Activated CD8-positive, alpha-beta T cell treated with anti-CD3 and anti-CD28 coated beads for 36 hours (primary cell): ENCODE measurements around the gene WDR64. TPM values are rescaled to one million over a fixed set of nuclear protein-coding genes. Genes with fewer than 3 reads are reported as not detected.

Experiments
- ATAC-seq: fragments of 200-7000 bp; cut with Tn5 transposase; one replicate; pipeline ENCODE4 v1.10.0; 2021; ENCODE audit warnings: mild to moderate bottlenecking, moderate library complexity
- CTCF ChIA-PET: fragments of 350-600 bp; sonication (Branson Sonifier 250); formaldehyde crosslinking; loops from one replicate; lab custom pipeline; 2021; ENCODE audit warnings: antibody characterized with exemption; lab: Charles Lee
- POLR2A ChIA-PET: fragments of 350-600 bp; sonication (Branson Sonifier 250); formaldehyde crosslinking; loops from one replicate; lab custom pipeline; 2021; ENCODE audit warnings: antibody characterized with exemption; lab: Charles Lee
- DNase-seq: peaks from one replicate; pipeline ENCODE4 v3.0.0-alpha.2; 2020
- H3K27ac Mint-ChIP-seq: one replicate; pipeline ENCODE4 v1.8.0; 2021; ENCODE audit warnings: mild to moderate bottlenecking, mixed read lengths
- H3K27me3 Mint-ChIP-seq: one replicate; pipeline ENCODE4 v1.8.0; 2021; ENCODE audit warnings: mixed read lengths
- H3K36me3 Mint-ChIP-seq: one replicate; pipeline ENCODE4 v1.8.0; 2021; ENCODE audit warnings: low read depth, mixed read lengths
- H3K4me1 Mint-ChIP-seq: one replicate; pipeline ENCODE4 v1.8.0; 2021; ENCODE audit warnings: low read depth, mixed read lengths
- H3K4me3 Mint-ChIP-seq: one replicate; pipeline ENCODE4 v1.8.0; 2021; ENCODE audit warnings: mild to moderate bottlenecking, moderate library complexity, mixed read lengths
- H3K9me3 Mint-ChIP-seq: one replicate; pipeline ENCODE4 v1.8.0; 2021; ENCODE audit warnings: mixed read lengths
- CTCF ChIP-seq: fragments of 200-600 bp; IDR thresholded peaks from one replicate; pipeline ENCODE4 v1.8.0; 2022; ENCODE audit warnings: antibody characterized with exemption, mild to moderate bottlenecking
- intact Hi-C: fragments of 100-400 bp; cut with micrococcal nuclease; formaldehyde crosslinking; loops from one replicate; pipeline ENCODE4 v1.10.0; 2022
- total RNA-seq, 2 experiments: library from RNA; stranded (reverse); gene quantifications; one replicate each; pipeline ENCODE4 v1.2.3, GENCODE V29; 2021

WDR64 gene
- total RNA-seq, 2 experiments from 2014 or later = not detected

GRCh38 chr1:241738284-241739078 is 86.4 kb downstream of the WDR64 start:
- intact Hi-C loops = no loop called here
- ChIA-PET POLR2A (no interaction called here), CTCF (no interaction called here)
- Mint-ChIP-seq H3K27me3 (no peaks in the 10 kb centered on the region), H3K4me1 (peaks cover 7% of the 10 kb centered on the region), H3K27ac (no peak overlapping the region), H3K36me3 (no peaks in the 10 kb centered on the region), H3K4me3 (no peak overlapping the region), H3K9me3 (no peaks in the 10 kb centered on the region)
- ATAC-seq = no peak
- DNase-seq = no peak
- TF ChIP-seq CTCF = no peak

GRCh38 chr1:241742084-241742483 is 90.0 kb downstream of the WDR64 start:
- no peaks in the 10 kb centered on the region for H3K36me3 Mint-ChIP-seq
- intact Hi-C loops = no loop called here
- H3K4me1 Mint-ChIP-seq = no peaks in the 10 kb centered on the region
- ATAC-seq (no peak), DNase-seq (no peak)
- ChIA-PET CTCF (no interaction called here), POLR2A (no interaction called here)
- H3K9me3 Mint-ChIP-seq = no peaks in the 10 kb centered on the region
- no peak overlapping the region for H3K27ac Mint-ChIP-seq
- no peak overlapping the region for H3K4me3 Mint-ChIP-seq
- TF ChIP-seq CTCF = no peak
- H3K27me3 Mint-ChIP-seq = peaks cover 2% of the 10 kb centered on the region

GRCh38 chr1:241744591-241744990 is 92.5 kb downstream of the WDR64 start:
- DNase-seq (no peak), ATAC-seq (no peak)
- TF ChIP-seq CTCF = no peak
- no peaks in the 10 kb centered on the region for H3K36me3 Mint-ChIP-seq
- ChIA-PET CTCF (no interaction called here), POLR2A (no interaction called here)
- intact Hi-C loops = no loop called here
- no peak overlapping the region for H3K27ac Mint-ChIP-seq
- H3K4me3 Mint-ChIP-seq = no peak overlapping the region
- no peaks in the 10 kb centered on the region for H3K4me1 Mint-ChIP-seq
- H3K9me3 Mint-ChIP-seq = no peaks in the 10 kb centered on the region
- H3K27me3 Mint-ChIP-seq = peaks cover 2% of the 10 kb centered on the region

- DNase-seq (no peak), ATAC-seq (no peak)
- intact Hi-C loops = no loop called here
- CTCF ChIA-PET = no interaction called here
- Mint-ChIP-seq H3K4me1 (no peaks in the 10 kb centered on the region), H3K36me3 (no peaks in the 10 kb centered on the region), H3K27ac (no peak overlapping the region), H3K4me3 (no peak overlapping the region), H3K27me3 (peaks cover 2% of the 10 kb centered on the region), H3K9me3 (no peaks in the 10 kb centered on the region)
- no peak for TF ChIP-seq CTCF
- POLR2A ChIA-PET = no interaction called here
These were observed 95.9 kb downstream of the WDR64 start for GRCh38 chr1:241747992-241748391.

GRCh38 chr1:241749041-241749944 is 97.2 kb downstream of the WDR64 start:
- POLR2A ChIA-PET = interaction anchor here (0.7 kb wide), 1 partner anchor 406 kb away, joined by 3 read pairs; no protein-coding TSS in a partner anchor
- DNase-seq (no peak), ATAC-seq (no peak)
- Mint-ChIP-seq H3K27ac (no peak overlapping the region), H3K4me1 (no peaks in the 10 kb centered on the region), H3K9me3 (no peaks in the 10 kb centered on the region), H3K27me3 (peaks cover 2% of the 10 kb centered on the region), H3K36me3 (no peaks in the 10 kb centered on the region), H3K4me3 (no peak overlapping the region)
- intact Hi-C loops = no loop called here
- CTCF ChIA-PET = no interaction called here
- no peak for TF ChIP-seq CTCF
